Mesothelial cell of epicardium (in vitro differentiated cells): ENCODE measurements around the gene NSUN6. TPM values are rescaled to one million over a fixed set of nuclear protein-coding genes. Genes with fewer than 3 reads are reported as not detected.
A peak's percentile ranks its signal among the peaks of the same experiment; 100 is the strongest.
"Not testable (repeated sequence)": the region's sequence is repeated elsewhere in the genome, so short reads cannot be mapped to it uniquely, and the experiment has no call there.

Experiments
- DNase-seq, 2 experiments: peaks; one replicate each; pipeline ENCODE4 v3.0.0; 2021; ENCODE audit warnings: low spot score in 2 of 2; ENCODE audit not compliant: unreplicated experiment in 2 of 2
- H3K27ac Mint-ChIP-seq: 2 replicates; pipeline ENCODE4 v1.8.0; 2021; ENCODE audit warnings: mixed read lengths
- H3K27me3 Mint-ChIP-seq: 2 replicates; pipeline ENCODE4 v1.8.0; 2021; ENCODE audit warnings: low read depth, mixed read lengths
- H3K36me3 Mint-ChIP-seq: 2 replicates; pipeline ENCODE4 v1.8.0; 2021; ENCODE audit warnings: mixed read lengths
- H3K4me1 Mint-ChIP-seq: 2 replicates; pipeline ENCODE4 v1.8.0; 2021; ENCODE audit warnings: mixed read lengths
- H3K4me3 Mint-ChIP-seq: 2 replicates; pipeline ENCODE4 v1.8.0; 2021; ENCODE audit warnings: mild to moderate bottlenecking, moderate library complexity, mixed read lengths
- H3K9me3 Mint-ChIP-seq: 2 replicates; pipeline ENCODE4 v1.8.0; 2021; ENCODE audit warnings: mixed read lengths
- CTCF ChIP-seq: fragments of 200-600 bp; sonication (generic); IDR thresholded peaks from one replicate; pipeline ENCODE4 v1.5.0; 2021; ENCODE audit warnings: antibody characterized with exemption; ENCODE audit not compliant: unreplicated experiment
- total RNA-seq: library from RNA; stranded (reverse); gene quantifications from 3 replicates; pipeline ENCODE4 v1.2.1, GENCODE V29; 2021

The NSUN6 gene
- total RNA-seq, 1 donor from 2014 or later: 22.2 TPM

- DNase-seq: no peak
- Mint-ChIP-seq H3K27me3 (no peaks in the 10 kb centered on the region), H3K36me3 (peaks cover 6% of the 10 kb centered on the region), H3K4me3 (no peak overlapping the region), H3K27ac (no peak overlapping the region), H3K9me3 (no peaks in the 10 kb centered on the region), H3K4me1 (peaks cover 35% of the 10 kb centered on the region)
- no peak for TF ChIP-seq CTCF
Observed at GRCh38 chr10:18647945-18648344, 3.4 kb downstream of the NSUN6 start.

GRCh38 chr10:18647151-18647550, 4.2 kb downstream of the NSUN6 start:
- H3K4me3 Mint-ChIP-seq: no peak overlapping the region
- no peaks in the 10 kb centered on the region for H3K27me3 Mint-ChIP-seq
- H3K36me3 Mint-ChIP-seq: peaks cover 6% of the 10 kb centered on the region
- H3K27ac Mint-ChIP-seq: no peak overlapping the region
- peaks cover 33% of the 10 kb centered on the region for H3K4me1 Mint-ChIP-seq
- no peaks in the 10 kb centered on the region for H3K9me3 Mint-ChIP-seq
- no peak for DNase-seq
- TF ChIP-seq CTCF: no peak

- not testable (repeated sequence) for H3K4me1 Mint-ChIP-seq, H3K27ac Mint-ChIP-seq, H3K9me3 Mint-ChIP-seq, DNase-seq, H3K27me3 Mint-ChIP-seq, H3K4me3 Mint-ChIP-seq
- H3K36me3 Mint-ChIP-seq: peaks cover 14% of the 10 kb centered on the region
Observed at GRCh38 chr10:18639719-18640118, 11.7 kb downstream of the NSUN6 start.

GRCh38 chr10:18637400-18637799, 14.0 kb downstream of the NSUN6 start:
- H3K4me3 Mint-ChIP-seq: not testable (repeated sequence)

GRCh38 chr10:18635995-18636394, 15.4 kb downstream of the NSUN6 start:
- Mint-ChIP-seq H3K27ac (no peak overlapping the region), H3K27me3 (no peaks in the 10 kb centered on the region), H3K9me3 (peaks cover 3% of the 10 kb centered on the region), H3K36me3 (peaks cover 19% of the 10 kb centered on the region), H3K4me1 (no peaks in the 10 kb centered on the region), H3K4me3 (no peak overlapping the region)
- no peak for DNase-seq
- TF ChIP-seq CTCF: no peak

More at GRCh38 chr10:18637400-18637799, 14.0 kb downstream of the NSUN6 start:
- H3K4me1 Mint-ChIP-seq, H3K27ac Mint-ChIP-seq, DNase-seq, H3K27me3 Mint-ChIP-seq, H3K9me3 Mint-ChIP-seq: not testable (repeated sequence)
- H3K36me3 Mint-ChIP-seq: peaks cover 19% of the 10 kb centered on the region

GRCh38 chr10:18632500-18632899, 18.9 kb downstream of the NSUN6 start:
- not testable (repeated sequence) for H3K9me3 Mint-ChIP-seq, DNase-seq, H3K4me3 Mint-ChIP-seq, H3K4me1 Mint-ChIP-seq, H3K27me3 Mint-ChIP-seq, H3K27ac Mint-ChIP-seq
- H3K36me3 Mint-ChIP-seq: peaks cover 22% of the 10 kb centered on the region

GRCh38 chr10:18627452-18628018, 23.9 kb downstream of the NSUN6 start:
- H3K27me3 Mint-ChIP-seq, H3K36me3 Mint-ChIP-seq, H3K9me3 Mint-ChIP-seq: not testable (repeated sequence)
- Mint-ChIP-seq H3K4me3 (peak overlapping the region; percentile 86), H3K27ac (peak overlapping the region; percentile 94), H3K4me1 (peaks cover 21% of the 10 kb centered on the region)
- peak; percentile 37 to 82 for DNase-seq

GRCh38 chr10:18625886-18626285, 25.5 kb downstream of the NSUN6 start:
- H3K9me3 Mint-ChIP-seq: peaks cover 5% of the 10 kb centered on the region
- DNase-seq: no peak
- peak overlapping the region; percentile 7 for H3K4me3 Mint-ChIP-seq
- H3K4me1 Mint-ChIP-seq: peaks cover 21% of the 10 kb centered on the region
- H3K27me3 Mint-ChIP-seq: no peaks in the 10 kb centered on the region
- H3K36me3 Mint-ChIP-seq: peaks cover 9% of the 10 kb centered on the region
- TF ChIP-seq CTCF: no peak
- peak overlapping the region; percentile 54 for H3K27ac Mint-ChIP-seq

GRCh38 chr10:18623671-18624070, 27.7 kb downstream of the NSUN6 start:
- Mint-ChIP-seq H3K27ac (peak overlapping the region; percentile 14), H3K4me1 (peaks cover 34% of the 10 kb centered on the region)
- H3K9me3 Mint-ChIP-seq, H3K4me3 Mint-ChIP-seq, H3K27me3 Mint-ChIP-seq, DNase-seq, H3K36me3 Mint-ChIP-seq: not testable (repeated sequence)
